SK-N-SH treated with all-trans-retinoic acid at 6 μM for 48 hours (cell line): ENCODE measurements around the gene SPTSSA.

ENCODE experiments used
- CSRNP3 ChIP-seq: fragments of 250-450 bp; sonication (Bioruptor Pico); IDR thresholded peaks from 2 replicates; pipeline ENCODE4 v1.5.1; 2021; ENCODE audit warnings: mild to moderate bottlenecking, moderate library complexity
- ZC3H10 ChIP-seq: fragments of 250-450 bp; sonication (Bioruptor Pico); IDR thresholded peaks from 2 replicates; pipeline ENCODE4 v1.5.1; 2021; ENCODE audit warnings: mild to moderate bottlenecking, moderate library complexity
- ZFP3 ChIP-seq: fragments of 250-450 bp; sonication (Bioruptor Pico); IDR thresholded peaks from 2 replicates; pipeline ENCODE4 v1.5.0; 2020; ENCODE audit warnings: mild to moderate bottlenecking, moderate library complexity

- TF ChIP-seq CSRNP3 (CRISPR knock-in tag) (no peak), ZFP3 (CRISPR knock-in tag) (no peak), ZC3H10 (CRISPR knock-in tag) (no peak)
These were observed at the start of gene SPTSSA for GRCh38 chr14:34462132-34462893.
